Lung (tissue), 12 donors: Measurements from ENCODE around the gene GRID2. TPM values are rescaled to one million over a fixed set of nuclear protein-coding genes. Genes with fewer than 3 reads are reported as not detected.

Experiments
- ATAC-seq: fragments of 200-7000 bp; cut with Tn5 transposase; one replicate; pipeline ENCODE4 v1.9.1; 2020; ENCODE audit warnings: moderate number of reproducible peaks; ENCODE audit not compliant: insufficient read depth, low FRiP score
- DNase-seq, 3 donors: peaks; one replicate each; pipeline ENCODE4 v3.0.0-alpha.2; 2013 to 2017
- H3K27ac ChIP-seq, 2 donors: one replicate each; pipeline ENCODE4 v1.5.1; 2013; ENCODE audit warnings: mild to moderate bottlenecking in 2 of 2, moderate library complexity in 2 of 2, control low read depth in 1 of 2, inconsistent platforms in 1 of 2, low read depth in 1 of 2, low read length in 1 of 2
- H3K27me3 ChIP-seq, 3 donors: one replicate each; pipeline ENCODE4 v1.5.1; 2013; ENCODE audit warnings: low read length in 2 of 3; ENCODE audit not compliant: control insufficient read depth in 3 of 3, insufficient read depth in 3 of 3
- H3K36me3 ChIP-seq, 4 donors: one replicate each; pipeline ENCODE4 v1.5.1; 2013; ENCODE audit warnings: low read length in 4 of 4, mild to moderate bottlenecking in 1 of 4, moderate library complexity in 1 of 4; ENCODE audit not compliant: control insufficient read depth in 4 of 4, insufficient read depth in 4 of 4
- H3K4me1 ChIP-seq, 5 donors: one replicate each; pipeline ENCODE4 v1.5.1; 2013; ENCODE audit warnings: low read length in 5 of 5, mild to moderate bottlenecking in 2 of 5, moderate library complexity in 1 of 5; ENCODE audit not compliant: control insufficient read depth in 5 of 5, insufficient read depth in 5 of 5
- H3K4me3 ChIP-seq: one replicate; pipeline ENCODE4 v1.5.1; 2013; ENCODE audit warnings: mild to moderate bottlenecking, control low read depth, moderate library complexity
- H3K9ac ChIP-seq, 2 donors: one replicate each; pipeline ENCODE4 v1.5.1; 2013; ENCODE audit warnings: low read length in 2 of 2, control low read depth in 1 of 2; ENCODE audit not compliant: insufficient read depth in 1 of 2
- H3K9me3 ChIP-seq, 4 donors: one replicate each; pipeline ENCODE4 v1.5.1; 2013; ENCODE audit warnings: low read length in 3 of 4, mild to moderate bottlenecking in 1 of 4, moderate library complexity in 1 of 4; ENCODE audit not compliant: control insufficient read depth in 4 of 4, insufficient read depth in 3 of 4
- WGBS, 2 donors: extraction: QIAGEN DNeasy Blood & Tissue Kit; methylation state at CpG; one replicate each; pipeline ENCODE4 v1.1.7; 2013; 5-methylcytosine and 5-hydroxymethylcytosine counted together
- polyA plus RNA-seq, 2 donors: library from polyadenylated mRNA; stranded (reverse); fragments of 200-250 nt; gene quantifications; one replicate each; pipeline ENCODE4 v1.2.1, GENCODE V29; 2013
- total RNA-seq, 2 donors: library from RNA; depleted of rRNA in 1 of 2; stranded (reverse); fragments of >200 nt in 1 of 2; gene quantifications; one replicate each; pipeline ENCODE4 v1.2.1, GENCODE V29; 2014 to 2021
- TF ChIP-seq, protein P1 (sequence below): IDR thresholded peaks from 2 replicates; pipeline ENCODE4 v1.5.1; 2012; ENCODE audit warnings: mild to moderate bottlenecking; ENCODE audit errors: control extremely low read depth, extremely low read depth
- donor health status: control.
- donor health status: control.
- donor health status: Bipolar disorder and iron deficiency.
- donor health status: healthy.
- donor health status: DM: yes; HTN: yes; CAD: no.

The GRID2 gene
- total and polyA plus RNA-seq, 4 donors, result 0.09 to 1.3 TPM; not detected in 2

- Histone ChIP-seq H3K36me3 (no peaks in the 10 kb centered on the region), H3K9ac (no peak overlapping the region), H3K27ac (no peak overlapping the region), H3K4me1 (no peaks in the 10 kb centered on the region), H3K9me3 (no peaks in the 10 kb centered on the region), H3K27me3 (no peaks in the 10 kb centered on the region), H3K4me3 (no peak overlapping the region)
- TF ChIP-seq, protein P1, sequence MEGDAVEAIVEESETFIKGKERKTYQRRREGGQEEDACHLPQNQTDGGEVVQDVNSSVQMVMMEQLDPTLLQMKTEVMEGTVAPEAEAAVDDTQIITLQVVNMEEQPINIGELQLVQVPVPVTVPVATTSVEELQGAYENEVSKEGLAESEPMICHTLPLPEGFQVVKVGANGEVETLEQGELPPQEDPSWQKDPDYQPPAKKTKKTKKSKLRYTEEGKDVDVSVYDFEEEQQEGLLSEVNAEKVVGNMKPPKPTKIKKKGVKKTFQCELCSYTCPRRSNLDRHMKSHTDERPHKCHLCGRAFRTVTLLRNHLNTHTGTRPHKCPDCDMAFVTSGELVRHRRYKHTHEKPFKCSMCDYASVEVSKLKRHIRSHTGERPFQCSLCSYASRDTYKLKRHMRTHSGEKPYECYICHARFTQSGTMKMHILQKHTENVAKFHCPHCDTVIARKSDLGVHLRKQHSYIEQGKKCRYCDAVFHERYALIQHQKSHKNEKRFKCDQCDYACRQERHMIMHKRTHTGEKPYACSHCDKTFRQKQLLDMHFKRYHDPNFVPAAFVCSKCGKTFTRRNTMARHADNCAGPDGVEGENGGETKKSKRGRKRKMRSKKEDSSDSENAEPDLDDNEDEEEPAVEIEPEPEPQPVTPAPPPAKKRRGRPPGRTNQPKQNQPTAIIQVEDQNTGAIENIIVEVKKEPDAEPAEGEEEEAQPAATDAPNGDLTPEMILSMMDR, result no peak
- WGBS, 2 donors, result 67 to 76% methylated on average over 1 of the region's 1 CpG
- ATAC-seq (no peak), DNase-seq (no peak)
Measured at GRCh38 chr4:92461732-92462131, 158.0 kb downstream of the GRID2 start.

GRCh38 chr4:92477298-92477697 is 173.5 kb downstream of the GRID2 start:
- WGBS, 2 donors, result 63 to 87% methylated on average over 1 of the region's 1 CpG
- Histone ChIP-seq H3K27me3 (no peaks in the 10 kb centered on the region), H3K4me3 (no peak overlapping the region), H3K9me3 (no peaks in the 10 kb centered on the region), H3K9ac (no peak overlapping the region), H3K27ac (no peak overlapping the region), H3K36me3 (no peaks in the 10 kb centered on the region), H3K4me1 (no peaks in the 10 kb centered on the region)
- DNase-seq (no peak), ATAC-seq (no peak)
- TF ChIP-seq, protein P1, result no peak

- 70 to 82% methylated on average over 3 of the region's 3 CpGs for WGBS, 2 donors
Measured at GRCh38 chr4:92483341-92483740, 179.6 kb downstream of the GRID2 start.

DNA sequence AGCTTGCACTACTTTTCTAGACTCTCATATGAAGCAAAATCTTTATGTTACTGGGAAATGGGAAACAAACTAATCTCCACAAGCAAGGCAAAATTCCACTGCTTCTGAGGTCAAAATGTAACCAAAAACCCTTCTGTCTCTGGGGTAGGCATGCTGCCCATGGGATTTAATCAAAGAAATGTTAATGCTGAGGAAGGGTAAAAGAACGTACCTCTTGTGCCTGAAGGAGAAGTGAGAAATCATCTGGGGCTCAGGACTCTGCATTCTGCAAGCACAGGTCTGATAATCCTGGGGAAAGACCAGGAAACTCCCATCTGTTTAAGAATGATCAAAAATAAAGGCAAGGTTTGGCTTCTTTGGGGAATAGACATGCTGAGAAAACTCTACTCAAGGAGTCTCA is 184.7 kb downstream of the GRID2 start:
- DNase-seq (no peak), ATAC-seq (no peak)
- TF ChIP-seq, protein P1, result no peak
- H3K9ac ChIP-seq, result no peak overlapping the region
- H3K9me3 ChIP-seq, result no peaks in the 10 kb centered on the region
- H3K4me1 ChIP-seq, result peaks cover 0 to 5% (median 0%) of the 10 kb centered on the region in 5 donors
- H3K36me3 ChIP-seq, result no peaks in the 10 kb centered on the region
- no peaks in the 10 kb centered on the region for H3K27me3 ChIP-seq
- H3K27ac ChIP-seq, result no peak overlapping the region
- no peak overlapping the region for H3K4me3 ChIP-seq
- 58 to 79% methylated on average over 1 of the region's 1 CpG for WGBS, 2 donors

More at GRCh38 chr4:92483341-92483740, 179.6 kb downstream of the GRID2 start:
- no peak overlapping the region for H3K27ac ChIP-seq
- no peaks in the 10 kb centered on the region for H3K27me3 ChIP-seq
- no peak for ATAC-seq
- no peaks in the 10 kb centered on the region for H3K9me3 ChIP-seq
- H3K36me3 ChIP-seq, result no peaks in the 10 kb centered on the region
- H3K9ac ChIP-seq, result no peak overlapping the region
- no peaks in the 10 kb centered on the region for H3K4me1 ChIP-seq
- DNase-seq, result no peak
- no peak overlapping the region for H3K4me3 ChIP-seq
- TF ChIP-seq, protein P1, result no peak
